Measurements from ENCODE around the gene GRID2. TPM values are rescaled to one million over a fixed set of nuclear protein-coding genes. Genes with fewer than 3 reads are reported as not detected.
"Not testable (repeated sequence)": the region's sequence is repeated elsewhere in the genome, so short reads cannot be mapped to it uniquely, and the experiment has no call there.

GRID2 gene
- total RNA-seq, 1 experiment from 2014 or later = not detected

GRCh38 chr4:93359586-93359985 lies 1055.8 kb downstream of the GRID2 start:
- DNase-seq (ENCODE audit: low read depth) = no peak
- in situ Hi-C loops (cut with HindIII; ENCODE audit: low pct_unique_long_range_greater_than_20kb, low sequenced_read_pairs) = no loop called here

DNA sequence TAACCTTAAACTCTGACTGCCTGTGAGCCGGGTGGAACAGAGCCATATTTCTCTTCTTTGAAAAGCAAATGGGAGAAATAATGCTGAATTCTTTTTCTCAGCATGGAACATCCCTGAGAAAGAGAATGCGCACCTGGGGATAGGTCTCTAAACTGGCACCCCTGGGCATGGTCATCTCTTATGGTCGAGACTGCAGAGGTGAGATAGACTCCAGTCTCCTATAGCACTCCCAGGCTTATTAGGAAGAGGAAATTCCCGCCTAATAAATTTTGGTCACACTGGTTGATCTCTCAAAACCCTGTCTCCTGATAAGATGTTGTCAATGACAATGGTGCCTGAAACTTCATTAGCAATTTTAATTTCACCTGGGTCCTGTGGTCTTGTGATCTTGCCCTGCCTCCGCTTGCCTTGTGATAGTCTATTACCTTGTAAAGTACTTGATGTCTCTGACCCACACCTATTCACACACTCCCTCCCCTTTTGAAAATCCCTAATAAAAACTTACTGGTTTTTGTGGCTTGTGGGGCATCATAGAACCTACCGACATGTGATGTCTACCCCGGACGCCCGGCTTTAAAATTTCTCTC lies 1062.5 kb downstream of the GRID2 start:
- DNase-seq (ENCODE audit: low read depth); in situ Hi-C loops (cut with HindIII; ENCODE audit: low pct_unique_long_range_greater_than_20kb, low sequenced_read_pairs): not testable (repeated sequence)

GRCh38 chr4:93368968-93369367 lies 1065.2 kb downstream of the GRID2 start:
- DNase-seq (ENCODE audit: low read depth) = no peak
- in situ Hi-C loops (cut with HindIII; ENCODE audit: low pct_unique_long_range_greater_than_20kb, low sequenced_read_pairs) = no loop called here

- in situ Hi-C loops (cut with HindIII; ENCODE audit: low pct_unique_long_range_greater_than_20kb, low sequenced_read_pairs) = no loop called here
- no peak for DNase-seq (ENCODE audit: low read depth)
Measured at GRCh38 chr4:93370256-93370655, 1066.5 kb downstream of the GRID2 start.

- in situ Hi-C loops (cut with HindIII; ENCODE audit: low pct_unique_long_range_greater_than_20kb, low sequenced_read_pairs) = no loop called here
- DNase-seq (ENCODE audit: low read depth) = no peak
Measured at GRCh38 chr4:93373893-93374860, 1070.4 kb downstream of the GRID2 start.

DNA sequence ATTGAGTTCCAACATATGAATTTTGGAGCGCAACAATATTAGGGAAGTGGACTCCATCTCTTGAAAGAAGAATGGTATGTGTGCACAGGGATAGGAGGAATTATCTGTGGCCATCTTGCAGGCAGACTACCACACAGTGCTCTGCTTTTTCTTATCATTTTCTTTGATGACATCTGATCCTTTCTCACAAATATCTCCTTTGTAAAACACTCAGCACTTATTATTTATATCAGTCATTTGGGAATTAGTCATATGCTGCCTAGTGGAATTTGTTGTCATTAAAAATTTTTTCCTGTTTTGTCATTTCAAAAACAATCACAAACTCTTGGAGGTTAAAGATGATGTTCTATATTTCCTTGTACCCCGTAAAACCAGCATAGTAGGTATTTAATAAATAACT lies 1080.5 kb downstream of the GRID2 start:
- in situ Hi-C loops (cut with HindIII; ENCODE audit: low pct_unique_long_range_greater_than_20kb, low sequenced_read_pairs) = no loop called here
- peak; percentile 63 for DNase-seq (ENCODE audit: low read depth)

DNA sequence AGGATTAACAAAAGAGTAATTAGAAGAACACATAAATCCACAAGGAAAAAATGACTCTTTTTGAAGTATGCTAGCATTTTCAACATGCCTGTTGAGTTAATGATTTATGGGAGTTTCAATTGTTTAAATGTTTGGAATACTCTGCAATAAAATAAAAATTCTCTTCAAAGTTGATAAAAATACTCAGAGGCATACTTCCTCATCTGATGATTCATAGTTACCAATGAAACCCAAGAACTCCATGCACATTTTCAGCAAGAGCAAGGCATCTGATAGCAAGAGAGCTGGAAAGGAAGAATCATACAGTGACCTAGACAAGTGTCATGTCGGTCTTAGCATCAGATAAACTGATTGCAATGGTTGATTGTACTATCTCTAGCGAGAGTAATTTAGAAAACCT lies 1081.1 kb downstream of the GRID2 start:
- peak; percentile 73 for DNase-seq (ENCODE audit: low read depth)

GRCh38 chr4:93394545-93395081 lies 1090.8 kb downstream of the GRID2 start:
- in situ Hi-C loops (cut with HindIII; ENCODE audit: low pct_unique_long_range_greater_than_20kb, low sequenced_read_pairs) = no loop called here
- no peak for DNase-seq (ENCODE audit: low read depth)

More for the DNA sequence above, 1081.1 kb downstream of the GRID2 start:
- in situ Hi-C loops (cut with HindIII; ENCODE audit: low pct_unique_long_range_greater_than_20kb, low sequenced_read_pairs) = no loop called here

- in situ Hi-C loops (cut with HindIII; ENCODE audit: low pct_unique_long_range_greater_than_20kb, low sequenced_read_pairs) = no loop called here
- peak; percentile 9 for DNase-seq (ENCODE audit: low read depth)
Measured at GRCh38 chr4:93396272-93396671, 1092.5 kb downstream of the GRID2 start.

GRCh38 chr4:93403571-93403970 lies 1099.8 kb downstream of the GRID2 start:
- no peak for DNase-seq (ENCODE audit: low read depth)
- in situ Hi-C loops (cut with HindIII; ENCODE audit: low pct_unique_long_range_greater_than_20kb, low sequenced_read_pairs) = no loop called here

DNA sequence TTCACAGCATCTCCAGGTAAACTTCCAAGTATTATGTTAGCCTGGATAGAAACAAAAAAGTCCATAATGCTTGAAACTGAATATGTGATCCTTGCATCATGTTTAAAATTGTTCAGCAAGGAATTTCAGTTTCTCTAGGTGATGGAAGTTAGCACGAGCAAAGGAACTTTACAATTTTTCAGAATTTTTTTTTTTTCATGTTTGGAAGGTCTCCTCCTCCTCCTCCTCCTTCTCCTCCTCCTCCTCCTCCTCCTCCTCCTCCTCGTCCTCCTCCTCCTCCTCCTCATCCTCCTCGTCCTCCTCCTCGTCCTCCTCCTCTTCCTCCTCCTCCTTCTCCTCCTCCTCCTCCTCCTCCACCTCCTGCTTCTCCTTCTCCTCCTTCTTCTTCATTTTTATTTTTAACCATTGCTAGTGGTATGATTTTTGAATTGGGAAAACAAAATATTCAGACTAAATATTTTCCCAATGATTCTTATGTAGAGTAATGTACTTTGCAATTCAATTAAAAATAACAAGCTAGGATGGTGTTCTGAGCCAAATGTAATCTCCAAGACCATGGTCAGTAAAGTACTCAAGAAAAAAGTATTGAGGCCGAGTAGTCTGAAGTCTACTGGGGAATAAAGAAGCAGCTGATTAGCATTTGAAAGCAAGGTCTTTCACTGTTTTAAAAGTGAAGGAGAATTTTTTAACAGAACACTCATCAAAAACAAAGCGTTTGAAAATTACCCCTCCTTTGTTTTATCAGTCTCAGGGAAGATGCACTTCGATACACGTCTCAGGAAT lies 1103.9 kb downstream of the GRID2 start:
- DNase-seq (ENCODE audit: low read depth) = no peak
- in situ Hi-C loops (cut with HindIII; ENCODE audit: low pct_unique_long_range_greater_than_20kb, low sequenced_read_pairs) = no loop called here

GRCh38 chr4:93409035-93409434 lies 1105.3 kb downstream of the GRID2 start:
- in situ Hi-C loops (cut with HindIII; ENCODE audit: low pct_unique_long_range_greater_than_20kb, low sequenced_read_pairs) = no loop called here
- no peak for DNase-seq (ENCODE audit: low read depth)

DNA sequence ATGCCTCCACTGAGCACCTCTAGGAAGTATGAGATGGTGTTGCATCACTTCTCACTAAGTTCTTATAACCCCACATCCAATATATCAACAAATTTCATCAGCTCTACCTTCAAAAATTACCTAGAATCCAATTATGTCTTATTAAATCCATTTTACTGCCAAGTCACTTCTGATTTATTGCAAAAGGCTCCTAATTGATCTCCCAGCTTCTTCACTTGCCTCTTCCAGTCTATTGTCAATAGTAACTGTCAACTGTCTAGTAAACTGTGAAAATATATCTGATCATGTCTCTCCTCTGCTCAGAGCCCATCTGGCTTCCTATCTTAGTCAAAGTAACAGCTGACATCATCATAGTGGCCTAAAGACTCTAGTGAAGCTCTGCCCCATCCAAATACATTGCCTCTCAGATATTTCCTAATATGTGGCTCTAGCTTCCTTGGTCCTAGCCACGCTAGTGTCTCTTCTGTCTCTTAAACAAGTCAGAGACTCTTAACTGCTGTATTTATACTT lies 1110.3 kb downstream of the GRID2 start:
- no peak for DNase-seq (ENCODE audit: low read depth)
- in situ Hi-C loops (cut with HindIII; ENCODE audit: low pct_unique_long_range_greater_than_20kb, low sequenced_read_pairs) = no loop called here

DNA sequence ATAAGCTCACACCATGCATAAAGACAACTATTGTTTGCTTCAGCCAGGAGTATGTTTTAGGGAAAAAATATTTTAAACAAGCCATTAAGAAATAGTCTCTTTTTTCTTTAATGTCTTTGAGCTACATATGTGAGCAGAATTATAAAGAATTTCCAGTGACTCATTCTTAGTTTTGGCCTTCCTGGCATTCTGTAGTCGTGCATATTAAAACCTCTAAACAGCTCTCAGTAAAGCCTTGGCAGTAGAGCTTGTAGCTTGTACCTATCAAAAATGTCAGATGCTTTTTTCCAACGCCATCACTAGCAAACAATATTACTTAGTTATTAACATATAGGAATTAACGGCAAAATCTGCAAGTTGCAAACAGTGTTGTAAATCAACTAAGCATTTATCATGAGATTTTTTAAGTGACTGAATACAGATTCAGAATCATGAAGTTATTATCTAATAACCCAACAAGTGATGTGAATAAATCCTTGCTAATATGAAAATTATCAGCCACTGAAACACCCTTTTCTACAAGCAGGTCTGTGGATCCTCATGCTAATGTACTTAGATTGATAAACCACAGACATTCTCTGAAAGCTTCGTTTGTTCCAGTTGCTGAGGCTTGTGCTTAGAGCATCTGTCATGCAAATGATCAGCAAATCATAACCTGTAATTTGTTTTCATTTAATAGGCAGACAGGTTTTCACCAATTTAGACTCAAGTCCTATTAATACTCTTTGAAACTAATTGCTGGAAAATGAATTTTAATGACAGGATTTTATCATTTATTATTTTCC lies 1112.8 kb downstream of the GRID2 start:
- in situ Hi-C loops (cut with HindIII; ENCODE audit: low pct_unique_long_range_greater_than_20kb, low sequenced_read_pairs) = no loop called here
- no peak for DNase-seq (ENCODE audit: low read depth)

DNA sequence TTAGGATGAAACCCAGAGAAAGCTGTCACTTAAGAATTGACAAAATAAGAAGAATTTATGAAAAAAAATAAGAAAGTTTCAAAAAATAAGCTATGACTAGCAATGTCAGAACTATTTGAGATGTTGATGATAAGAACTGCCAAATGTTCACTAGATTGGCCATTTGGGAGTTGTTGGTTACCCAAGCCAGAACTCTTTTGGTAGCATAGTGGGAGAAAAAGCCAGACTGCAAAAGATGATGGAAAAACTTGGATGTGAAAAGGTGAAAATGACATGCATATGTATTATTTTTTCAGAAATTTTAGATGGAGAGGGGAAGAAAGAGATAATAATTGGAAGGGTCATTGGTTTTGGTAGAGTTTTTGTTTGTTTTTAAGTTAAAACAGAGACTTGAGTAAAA lies 1127.6 kb downstream of the GRID2 start:
- in situ Hi-C loops (cut with HindIII; ENCODE audit: low pct_unique_long_range_greater_than_20kb, low sequenced_read_pairs) = no loop called here
- no peak for DNase-seq (ENCODE audit: low read depth)

- DNase-seq (ENCODE audit: low read depth) = no peak
- in situ Hi-C loops (cut with HindIII; ENCODE audit: low pct_unique_long_range_greater_than_20kb, low sequenced_read_pairs) = no loop called here
Measured at GRCh38 chr4:93433840-93434239, 1130.1 kb downstream of the GRID2 start.

DNA sequence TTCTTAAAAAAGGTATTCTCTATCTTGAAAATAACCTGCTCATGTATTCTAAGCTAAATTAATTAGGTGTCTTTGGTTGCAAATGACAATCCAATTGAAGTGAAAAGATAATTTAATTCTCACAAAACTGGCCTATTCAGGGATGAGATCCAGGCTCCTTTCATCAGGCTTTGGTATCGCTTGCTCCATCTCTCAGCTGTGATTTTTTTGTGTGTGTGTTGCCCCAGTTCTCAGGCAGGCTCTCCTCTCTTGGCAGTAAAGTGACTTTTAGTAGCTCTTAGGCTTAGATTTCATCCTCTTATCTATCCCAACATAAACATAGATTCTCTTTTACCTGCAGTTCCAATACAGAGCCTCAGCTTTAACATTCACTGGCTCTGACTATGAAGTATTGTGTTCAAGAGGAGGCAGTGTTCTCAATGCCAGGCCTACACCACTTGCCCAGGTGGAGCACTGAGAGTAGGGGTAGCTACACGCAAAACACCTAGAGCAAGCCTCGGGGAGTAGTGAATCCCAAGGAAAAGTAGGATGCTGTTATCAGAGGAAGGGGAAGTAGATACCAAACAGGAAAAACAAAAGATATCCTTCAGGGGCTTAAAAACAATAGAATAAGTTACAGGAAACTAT lies 1132.3 kb downstream of the GRID2 start:
- in situ Hi-C loops (cut with HindIII; ENCODE audit: low pct_unique_long_range_greater_than_20kb, low sequenced_read_pairs) = no loop called here
- DNase-seq (ENCODE audit: low read depth) = no peak

Data from Caki2 (cell line).